Posterior vena cava (tissue), 2 donors: ENCODE data around the gene DNAH1. TPM values are rescaled to one million over a fixed set of nuclear protein-coding genes. Genes with fewer than 3 reads are reported as not detected.

ENCODE experiments used
- DNase-seq: peaks from one replicate; pipeline ENCODE4 v3.0.0-alpha.2; 2020; ENCODE audit warnings: low spot score
- intact Hi-C, 2 donors: fragments of 100-400 bp; cut with DNase I; formaldehyde crosslinking; loops; one replicate each; pipeline versions ENCODE4 v1.14.1 to v1.14.2; 2022 to 2023
- total RNA-seq, 2 donors: library from RNA; stranded (reverse); fragmentation: NEBNext Ultra II Directional; extraction: Animal tissue kit (Norgen Biotek cat#: 25700); gene quantifications; one replicate each; pipeline ENCODE4 v1.2.1, GENCODE V29; 2021
- donor health status: DM: yes; HTN: yes; CAD: no.
- donor health status: DM: yes; HTN: yes; CAD: no.

The DNAH1 gene
- total RNA-seq, 2 donors from 2014 or later: 7.2 to 9.4 TPM

GRCh38 chr3:52394751-52395502 is 78.8 kb downstream of the DNAH1 start:
- peak; percentile 80 for DNase-seq
- intact Hi-C loops: no loop called here

GRCh38 chr3:52395503-52395865 is 79.4 kb downstream of the DNAH1 start:
- peak; percentile 76 for DNase-seq
- intact Hi-C loops: no loop called here

DNA sequence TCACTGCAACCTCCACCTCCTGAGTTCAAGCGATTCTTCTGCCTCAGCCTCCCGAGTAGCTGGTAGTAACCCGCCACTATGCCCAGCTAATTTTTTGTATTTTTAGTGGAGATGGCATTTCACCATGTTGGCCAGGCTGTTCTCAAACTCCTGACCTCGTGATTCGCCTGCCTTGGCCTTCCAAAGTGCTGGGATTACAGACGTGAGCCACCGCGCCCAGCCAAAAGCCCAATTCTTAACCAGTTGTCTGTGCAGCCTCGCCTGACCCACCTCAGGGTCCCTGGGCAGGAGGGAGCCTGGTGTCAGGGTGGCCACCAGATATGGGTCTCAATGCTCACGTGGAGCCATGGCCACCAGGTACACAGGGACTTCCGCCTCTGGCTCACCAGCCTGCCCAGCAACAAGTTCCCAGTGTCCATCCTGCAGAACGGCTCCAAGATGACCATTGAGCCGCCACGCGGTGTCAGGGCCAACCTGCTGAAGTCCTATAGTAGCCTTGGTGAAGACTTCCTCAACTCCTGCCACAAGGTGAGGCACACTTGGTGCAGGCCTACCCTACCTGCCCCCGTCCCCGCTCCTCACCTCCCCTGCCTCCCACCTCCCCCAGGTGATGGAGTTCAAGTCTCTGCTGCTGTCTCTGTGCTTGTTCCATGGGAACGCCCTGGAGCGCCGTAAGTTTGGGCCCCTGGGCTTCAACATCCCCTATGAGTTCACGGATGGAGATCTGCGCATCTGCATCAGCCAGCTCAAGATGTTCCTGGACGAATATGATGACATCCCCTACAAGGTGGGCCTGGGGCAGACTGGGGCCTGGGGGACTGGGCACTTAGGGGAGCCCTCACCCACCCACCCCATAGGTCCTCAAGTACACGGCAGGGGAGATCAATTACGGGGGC is 80.1 kb downstream of the DNAH1 start:
- intact Hi-C loops: no loop called here
- DNase-seq: peak; percentile 68

DNA sequence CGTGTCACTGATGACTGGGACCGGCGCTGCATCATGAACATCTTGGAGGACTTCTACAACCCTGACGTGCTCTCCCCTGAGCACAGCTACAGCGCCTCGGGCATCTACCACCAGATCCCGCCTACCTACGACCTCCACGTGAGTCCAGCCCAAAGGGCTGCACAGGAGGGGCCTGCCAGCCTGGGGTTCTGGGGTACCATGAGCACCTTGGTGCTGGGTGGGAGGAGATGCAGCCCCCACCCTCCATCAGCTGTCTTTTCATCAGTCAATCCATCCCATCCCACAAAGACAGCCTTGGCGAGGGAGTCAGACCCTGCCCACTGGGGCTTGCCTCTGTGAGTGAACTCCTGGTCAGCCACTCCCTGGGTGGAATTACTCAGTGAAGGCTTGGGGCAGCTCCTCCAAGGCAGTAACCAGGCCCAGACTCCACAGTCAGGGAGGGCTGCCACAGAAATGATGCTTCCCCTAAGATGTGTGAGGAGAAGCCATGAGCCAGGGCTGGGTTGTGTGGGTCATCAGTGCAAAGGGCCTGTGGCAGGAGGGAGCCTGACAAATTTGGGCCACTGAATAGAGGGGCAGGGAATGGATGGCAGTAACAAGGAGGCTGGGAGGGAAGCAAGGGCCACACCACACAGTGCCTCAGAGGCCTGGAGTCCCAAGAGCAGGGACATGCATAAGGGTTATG is 80.9 kb downstream of the DNAH1 start:
- peak; percentile 40 for DNase-seq
- intact Hi-C loops: no loop called here

- DNase-seq: peak; percentile 78
- intact Hi-C loops: no loop called here
These were observed 81.7 kb downstream of the DNAH1 start for GRCh38 chr3:52397676-52398399.

- intact Hi-C loops: no loop called here
- DNase-seq: peak; percentile 38
These were observed 82.6 kb downstream of the DNAH1 start for GRCh38 chr3:52398670-52399081.

GRCh38 chr3:52399131-52399530 is 83.0 kb downstream of the DNAH1 start:
- intact Hi-C loops: no loop called here
- peak; percentile 50 for DNase-seq

DNA sequence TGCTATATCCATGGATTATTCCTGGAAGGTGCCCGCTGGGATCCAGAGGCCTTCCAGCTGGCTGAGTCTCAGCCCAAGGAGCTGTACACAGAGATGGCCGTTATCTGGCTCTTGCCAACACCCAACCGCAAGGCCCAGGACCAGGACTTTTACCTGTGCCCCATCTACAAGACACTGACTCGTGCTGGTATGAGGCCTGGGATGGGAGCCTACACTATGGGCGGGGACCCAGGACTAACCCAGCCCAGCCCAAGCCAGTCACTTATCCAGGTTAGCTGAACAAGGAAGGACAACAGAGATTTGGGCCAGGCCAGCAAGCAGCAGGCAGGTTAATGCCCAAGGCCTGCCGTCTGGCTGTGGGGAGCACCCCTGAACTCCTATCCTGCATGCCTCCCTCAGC is 83.5 kb downstream of the DNAH1 start:
- intact Hi-C loops: no loop called here
- peak; percentile 56 for DNase-seq

GRCh38 chr3:52400275-52400793 is 84.2 kb downstream of the DNAH1 start:
- intact Hi-C loops: no loop called here
- peak; percentile 63 for DNase-seq

GRCh38 chr3:52401021-52401420 is 84.9 kb downstream of the DNAH1 start:
- intact Hi-C loops: no loop called here
- DNase-seq: peak; percentile 45

DNA sequence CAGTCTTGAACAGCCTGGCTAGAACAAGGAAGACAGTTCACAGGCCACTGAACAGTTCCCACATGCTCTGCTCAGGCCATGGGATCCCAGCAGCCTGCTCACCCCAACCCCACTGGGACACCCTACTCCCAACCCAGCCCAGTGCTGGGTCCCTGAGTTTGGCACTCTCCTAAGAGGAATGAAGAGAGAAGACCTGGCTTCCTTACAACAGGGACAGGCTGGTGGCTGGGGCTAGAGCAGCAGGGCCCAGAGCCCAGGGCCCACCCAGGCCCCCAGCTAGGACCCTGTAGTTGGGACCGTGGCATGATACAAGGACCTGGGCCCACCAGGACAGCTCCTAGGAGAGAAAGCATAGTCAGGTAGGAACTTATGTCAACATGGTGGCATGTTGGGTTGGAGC is 85.4 kb downstream of the DNAH1 start:
- intact Hi-C loops: no loop called here
- peak; percentile 58 for DNase-seq

DNA sequence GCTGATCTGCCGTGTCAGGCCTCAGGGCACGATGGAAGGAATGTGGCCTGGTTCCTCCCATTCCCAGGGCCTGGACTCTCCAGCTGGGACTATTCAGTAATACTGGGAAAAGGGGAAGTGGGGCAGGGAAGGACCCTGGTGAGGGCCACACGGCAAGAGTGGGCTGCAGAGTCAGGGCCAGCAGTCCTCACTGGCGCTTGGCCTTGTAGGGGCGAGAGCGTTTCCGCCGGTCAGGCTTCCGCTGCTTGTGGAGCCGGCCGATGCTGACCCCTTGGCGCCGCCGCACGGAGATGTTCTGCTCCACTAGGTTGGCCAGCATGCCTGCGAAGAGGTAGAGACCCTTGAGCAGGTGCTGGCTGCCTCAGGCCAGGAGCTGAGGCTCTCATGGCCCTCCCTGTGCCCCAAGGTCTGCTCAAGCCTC is 86.0 kb downstream of the DNAH1 start:
- peak; percentile 82 for DNase-seq
- intact Hi-C loops: no loop called here

GRCh38 chr3:52402706-52403270 is 86.7 kb downstream of the DNAH1 start:
- peak; percentile 20 for DNase-seq
- intact Hi-C loops: no loop called here

DNA sequence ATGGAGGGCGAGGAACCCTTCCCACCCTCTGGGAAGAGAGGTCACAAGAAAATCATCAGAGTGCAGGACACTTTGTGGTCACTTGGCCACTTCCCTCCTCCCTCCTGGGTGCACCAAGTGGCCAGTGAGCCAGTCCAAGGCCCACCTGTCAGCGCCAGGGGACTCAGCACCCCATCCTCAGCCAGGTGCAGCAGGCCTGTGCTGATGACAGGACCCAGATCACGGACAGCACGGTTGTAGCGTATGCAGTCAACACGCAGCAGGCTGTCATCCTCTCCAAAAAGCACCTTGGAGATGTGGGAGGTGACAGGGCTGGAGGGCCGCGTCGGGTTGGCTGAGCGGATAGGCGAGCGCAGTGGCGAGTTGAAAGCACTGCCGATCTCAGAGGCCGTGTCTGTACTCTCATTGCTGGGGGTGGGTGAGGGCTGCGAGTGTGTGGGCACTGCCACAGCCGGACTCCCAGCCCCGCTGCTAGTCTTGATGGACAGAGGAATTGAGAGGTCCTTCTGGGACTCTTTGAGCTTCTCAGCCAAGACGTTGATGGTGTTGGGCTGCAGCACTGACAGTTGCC is 87.2 kb downstream of the DNAH1 start:
- DNase-seq: peak; percentile 65
- intact Hi-C loops: no loop called here

DNA sequence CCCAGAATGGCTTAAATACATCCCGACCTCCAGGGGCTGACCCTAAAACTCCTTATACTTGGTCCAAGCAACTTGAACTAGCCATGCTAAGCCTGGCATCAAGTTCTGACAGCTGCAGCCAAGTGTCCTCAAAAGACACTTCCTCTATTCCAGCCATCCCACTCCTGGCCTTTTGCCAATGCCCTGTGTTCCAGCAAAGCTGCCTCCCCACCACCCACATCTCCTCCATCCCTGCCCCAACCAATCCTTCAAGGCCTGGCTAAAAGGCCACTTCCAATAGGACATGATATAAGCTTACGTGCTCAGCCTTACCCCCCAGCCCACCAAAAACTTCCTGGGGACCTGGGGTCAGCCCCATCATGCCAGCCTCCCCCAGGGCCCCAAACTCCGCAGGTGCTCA is 87.8 kb downstream of the DNAH1 start:
- DNase-seq: peak; percentile 46
- intact Hi-C loops: no loop called here

- intact Hi-C loops: no loop called here
- DNase-seq: peak; percentile 43
These were observed 88.3 kb downstream of the DNAH1 start for GRCh38 chr3:52404391-52404790.

DNA sequence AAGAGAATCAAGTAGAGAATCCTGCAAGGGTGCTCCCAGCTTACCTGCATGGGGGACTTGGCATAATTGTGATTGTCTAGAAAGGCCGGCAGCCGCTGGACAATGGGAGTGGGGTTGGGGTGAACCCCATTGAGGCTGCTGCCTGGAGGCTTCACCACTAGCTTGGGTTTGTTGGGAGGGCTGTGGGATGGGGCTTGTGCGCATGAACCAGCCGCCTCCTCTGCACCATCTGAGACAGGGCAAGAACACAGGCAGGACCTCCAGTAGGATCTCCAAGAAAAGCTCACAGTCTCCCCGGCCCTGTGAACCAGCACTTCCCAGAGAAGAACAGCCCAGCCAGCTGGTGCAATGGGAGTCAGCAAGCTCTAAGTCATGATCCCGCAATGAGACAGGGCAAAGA is 88.9 kb downstream of the DNAH1 start:
- intact Hi-C loops: no loop called here
- DNase-seq: peak; percentile 77

- intact Hi-C loops: no loop called here
- peak; percentile 66 for DNase-seq
These were observed 89.5 kb downstream of the DNAH1 start for GRCh38 chr3:52405601-52406110.
